ENCODE measurements around the gene RCN1.
"Not testable (repeated sequence)": the region's sequence is repeated elsewhere in the genome, so short reads cannot be mapped to it uniquely, and the experiment has no call there.

The RCN1 gene

DNA sequence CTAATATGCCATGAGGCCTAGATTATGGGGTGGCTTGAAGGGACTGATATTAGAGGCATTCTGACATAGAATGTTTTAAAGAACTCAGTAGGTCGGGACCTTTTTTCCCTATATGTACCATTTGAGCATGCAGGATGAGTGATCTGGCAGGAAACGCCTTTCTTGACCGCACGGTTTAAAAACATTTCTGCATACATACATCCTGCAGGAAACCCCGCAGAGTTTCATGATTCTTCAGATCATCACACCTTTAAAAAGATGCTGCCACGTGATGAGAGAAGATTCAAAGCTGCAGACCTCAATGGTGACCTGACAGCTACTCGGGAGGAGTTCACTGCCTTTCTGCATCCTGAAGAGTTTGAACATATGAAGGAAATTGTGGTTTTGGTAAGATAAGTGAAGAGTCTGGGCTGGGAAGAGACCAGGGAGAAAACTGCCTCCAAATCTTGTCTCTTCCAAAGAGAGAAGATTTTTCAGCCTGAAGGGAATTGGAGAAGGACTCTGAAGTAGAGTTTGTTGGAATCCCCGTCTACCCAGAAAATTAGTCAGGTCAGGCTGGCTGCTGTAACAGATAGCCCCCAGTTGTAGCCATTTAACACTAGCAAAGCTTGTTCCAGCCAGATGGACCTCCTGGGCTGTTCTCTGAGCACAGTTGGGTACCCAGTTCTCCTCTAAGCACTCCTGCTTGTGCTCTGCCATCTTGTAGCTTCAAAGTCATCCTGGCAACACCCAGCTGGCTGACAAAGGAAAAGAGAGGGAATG, 7.4 kb downstream of the RCN1 start:
- Histone ChIP-seq H3K27ac (ENCODE audit: insufficient read depth, low read depth, low read length, poor library complexity, severe bottlenecking) (no peak overlapping the region), H3K4me3 (ENCODE audit: insufficient read depth, low read depth, low read length) (no peak overlapping the region), H3K27me3 (ENCODE audit: control insufficient read depth, insufficient read depth, low read length, poor library complexity, severe bottlenecking) (no peaks in the 10 kb centered on the region), H3K9me3 (ENCODE audit: control insufficient read depth, low read length) (no peaks in the 10 kb centered on the region), H3K36me3 (ENCODE audit: control insufficient read depth, insufficient read depth, low read length) (peaks cover 55% of the 10 kb centered on the region), H3K4me1 (ENCODE audit: control insufficient read depth, insufficient read depth, low read length) (peaks cover 4% of the 10 kb centered on the region)
- WGBS, 2 experiments: 96 to 98% methylated on average over 8 of the region's 8 CpGs

DNA sequence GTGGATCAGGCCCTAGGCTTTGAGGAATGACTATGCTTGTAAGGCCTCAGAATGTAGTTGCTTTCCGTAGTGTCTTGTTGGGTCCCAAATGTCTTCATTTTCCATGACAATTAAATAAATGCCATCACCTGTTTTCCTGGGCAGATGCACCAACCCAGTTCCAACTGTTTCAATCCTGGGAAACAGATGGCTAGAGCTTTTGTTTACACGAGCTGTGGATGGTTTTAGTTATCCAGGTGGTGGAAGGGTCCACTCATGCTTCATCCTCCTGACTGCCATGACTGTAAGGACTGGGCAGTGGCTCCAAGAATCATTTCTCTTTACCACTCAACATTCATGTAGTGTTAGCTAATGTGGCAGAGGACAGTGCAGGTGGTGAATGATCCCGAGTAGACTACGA, 8.6 kb downstream of the RCN1 start:
- WGBS, 2 experiments: 94 to 97% methylated on average over 4 of the region's 4 CpGs
- no peak overlapping the region for H3K27ac ChIP-seq (ENCODE audit: insufficient read depth, low read depth, low read length, poor library complexity, severe bottlenecking)
- no peaks in the 10 kb centered on the region for H3K27me3 ChIP-seq (ENCODE audit: control insufficient read depth, insufficient read depth, low read length, poor library complexity, severe bottlenecking)
- peaks cover 59% of the 10 kb centered on the region for H3K36me3 ChIP-seq (ENCODE audit: control insufficient read depth, insufficient read depth, low read length)
- H3K9me3 ChIP-seq (ENCODE audit: control insufficient read depth, low read length): no peaks in the 10 kb centered on the region
- H3K4me1 ChIP-seq (ENCODE audit: control insufficient read depth, insufficient read depth, low read length): no peaks in the 10 kb centered on the region
- H3K4me3 ChIP-seq (ENCODE audit: insufficient read depth, low read depth, low read length): no peak overlapping the region

DNA sequence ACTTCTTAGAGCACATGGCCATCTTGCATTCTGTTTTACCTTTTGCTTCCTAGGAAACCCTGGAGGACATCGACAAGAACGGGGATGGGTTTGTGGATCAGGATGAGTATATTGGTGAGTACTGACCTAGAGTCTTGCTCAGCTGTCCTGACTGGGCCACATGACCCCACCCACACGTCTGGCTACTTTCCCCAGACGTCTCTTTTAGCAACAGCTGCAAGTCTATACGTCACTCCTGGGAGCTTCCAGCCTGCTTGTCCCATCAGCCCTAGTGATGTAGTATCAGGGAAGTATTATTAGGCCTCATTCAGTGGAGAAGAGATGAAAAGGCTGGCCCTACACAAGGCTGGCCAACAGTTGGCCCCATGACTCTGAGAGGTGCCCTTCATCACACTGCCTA, 9.6 kb downstream of the RCN1 start:
- WGBS, 2 experiments: 94 to 95% methylated on average over 5 of the region's 5 CpGs
- H3K9me3 ChIP-seq (ENCODE audit: control insufficient read depth, low read length): no peaks in the 10 kb centered on the region
- no peak overlapping the region for H3K27ac ChIP-seq (ENCODE audit: insufficient read depth, low read depth, low read length, poor library complexity, severe bottlenecking)
- no peaks in the 10 kb centered on the region for H3K27me3 ChIP-seq (ENCODE audit: control insufficient read depth, insufficient read depth, low read length, poor library complexity, severe bottlenecking)
- H3K36me3 ChIP-seq (ENCODE audit: control insufficient read depth, insufficient read depth, low read length): peaks cover 59% of the 10 kb centered on the region
- H3K4me3 ChIP-seq (ENCODE audit: insufficient read depth, low read depth, low read length): no peak overlapping the region
- H3K4me1 ChIP-seq (ENCODE audit: control insufficient read depth, insufficient read depth, low read length): no peaks in the 10 kb centered on the region

DNA sequence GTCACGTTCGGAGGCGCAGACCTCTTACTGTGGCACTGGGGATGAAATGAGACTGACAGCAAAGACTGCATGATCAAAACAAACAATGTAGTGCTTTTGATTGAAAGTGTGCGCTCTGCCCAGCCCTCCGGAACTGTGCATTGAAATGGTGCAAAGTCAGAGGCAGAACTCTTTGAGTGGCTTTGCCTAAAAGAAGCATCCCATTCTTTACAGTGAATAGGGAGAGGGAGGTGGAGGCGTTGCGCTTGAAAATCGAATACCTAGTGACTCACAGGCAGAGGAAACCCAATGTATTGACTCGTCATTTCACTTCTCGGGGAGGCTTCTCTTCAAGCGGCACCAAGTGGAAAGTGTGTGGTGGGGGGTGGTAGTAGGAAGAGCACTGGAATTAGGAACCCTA, 10.9 kb downstream of the RCN1 start:
- WGBS, 2 experiments: 96 to 97% methylated on average over 11 of the region's 11 CpGs
- peaks cover 57% of the 10 kb centered on the region for H3K36me3 ChIP-seq (ENCODE audit: control insufficient read depth, insufficient read depth, low read length)
- no peaks in the 10 kb centered on the region for H3K9me3 ChIP-seq (ENCODE audit: control insufficient read depth, low read length)
- H3K27me3 ChIP-seq (ENCODE audit: control insufficient read depth, insufficient read depth, low read length, poor library complexity, severe bottlenecking): no peaks in the 10 kb centered on the region
- H3K4me1 ChIP-seq (ENCODE audit: control insufficient read depth, insufficient read depth, low read length): no peaks in the 10 kb centered on the region
- H3K4me3 ChIP-seq (ENCODE audit: insufficient read depth, low read depth, low read length): no peak overlapping the region
- H3K27ac ChIP-seq (ENCODE audit: insufficient read depth, low read depth, low read length, poor library complexity, severe bottlenecking): no peak overlapping the region

DNA sequence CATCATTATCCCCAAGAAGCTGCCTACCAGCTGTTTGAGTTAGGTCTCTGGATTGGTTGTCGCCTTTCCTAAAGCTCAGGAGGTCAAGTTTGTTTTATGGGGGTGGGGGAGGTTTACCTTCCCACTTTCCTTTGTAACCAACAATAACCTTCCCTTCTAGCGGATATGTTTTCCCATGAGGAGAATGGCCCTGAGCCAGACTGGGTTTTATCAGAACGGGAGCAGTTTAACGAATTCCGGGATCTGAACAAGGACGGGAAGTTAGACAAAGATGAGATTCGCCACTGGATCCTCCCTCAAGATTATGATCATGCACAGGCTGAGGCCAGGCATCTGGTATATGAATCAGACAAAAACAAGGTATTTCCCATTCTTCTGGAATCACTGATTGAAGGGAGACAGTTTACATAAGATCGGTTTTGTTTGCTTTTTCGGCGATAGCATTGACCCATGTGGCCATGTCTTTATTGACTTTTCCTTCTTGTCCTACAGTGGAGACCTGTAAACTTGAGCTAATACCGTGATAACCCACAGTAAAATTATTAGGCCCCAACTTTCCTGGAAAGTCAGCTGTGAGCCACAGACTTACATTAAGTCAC, 12.3 kb downstream of the RCN1 start:
- H3K27ac ChIP-seq (ENCODE audit: insufficient read depth, low read depth, low read length, poor library complexity, severe bottlenecking); H3K9me3 ChIP-seq (ENCODE audit: control insufficient read depth, low read length); H3K4me1 ChIP-seq (ENCODE audit: control insufficient read depth, insufficient read depth, low read length); H3K4me3 ChIP-seq (ENCODE audit: insufficient read depth, low read depth, low read length); H3K27me3 ChIP-seq (ENCODE audit: control insufficient read depth, insufficient read depth, low read length, poor library complexity, severe bottlenecking): not testable (repeated sequence)
- peaks cover 44% of the 10 kb centered on the region for H3K36me3 ChIP-seq (ENCODE audit: control insufficient read depth, insufficient read depth, low read length)
- WGBS, 2 experiments: 93 to 98% methylated on average over 6 to 8 of the region's 11 CpGs

DNA sequence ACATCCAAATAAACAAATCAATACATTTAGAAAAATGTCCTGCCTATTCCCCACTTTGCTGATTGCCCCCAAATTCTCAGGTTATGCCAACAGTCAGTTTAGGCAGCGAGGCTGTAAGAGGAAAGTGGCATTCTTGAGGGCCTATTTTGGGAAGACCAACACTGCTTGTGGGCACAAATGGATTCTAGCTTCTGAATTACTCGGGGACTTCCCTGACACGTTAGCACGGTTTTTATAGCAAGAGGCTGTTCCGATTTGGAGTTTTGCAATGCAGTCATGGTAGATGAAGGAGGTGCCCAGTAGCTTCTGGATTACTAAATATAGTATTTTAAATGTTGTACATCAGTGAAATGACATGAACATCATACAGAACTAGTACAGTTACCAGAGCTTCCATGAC, 13.1 kb downstream of the RCN1 start:
- Histone ChIP-seq H3K36me3 (ENCODE audit: control insufficient read depth, insufficient read depth, low read length) (peaks cover 38% of the 10 kb centered on the region), H3K4me1 (ENCODE audit: control insufficient read depth, insufficient read depth, low read length) (no peaks in the 10 kb centered on the region), H3K27ac (ENCODE audit: insufficient read depth, low read depth, low read length, poor library complexity, severe bottlenecking) (no peak overlapping the region), H3K9me3 (ENCODE audit: control insufficient read depth, low read length) (no peaks in the 10 kb centered on the region), H3K4me3 (ENCODE audit: insufficient read depth, low read depth, low read length) (no peak overlapping the region), H3K27me3 (ENCODE audit: control insufficient read depth, insufficient read depth, low read length, poor library complexity, severe bottlenecking) (no peaks in the 10 kb centered on the region)
- 95 to 96% methylated on average over 5 of the region's 5 CpGs for whole genome bisulfite sequencing, 2 experiments

DNA sequence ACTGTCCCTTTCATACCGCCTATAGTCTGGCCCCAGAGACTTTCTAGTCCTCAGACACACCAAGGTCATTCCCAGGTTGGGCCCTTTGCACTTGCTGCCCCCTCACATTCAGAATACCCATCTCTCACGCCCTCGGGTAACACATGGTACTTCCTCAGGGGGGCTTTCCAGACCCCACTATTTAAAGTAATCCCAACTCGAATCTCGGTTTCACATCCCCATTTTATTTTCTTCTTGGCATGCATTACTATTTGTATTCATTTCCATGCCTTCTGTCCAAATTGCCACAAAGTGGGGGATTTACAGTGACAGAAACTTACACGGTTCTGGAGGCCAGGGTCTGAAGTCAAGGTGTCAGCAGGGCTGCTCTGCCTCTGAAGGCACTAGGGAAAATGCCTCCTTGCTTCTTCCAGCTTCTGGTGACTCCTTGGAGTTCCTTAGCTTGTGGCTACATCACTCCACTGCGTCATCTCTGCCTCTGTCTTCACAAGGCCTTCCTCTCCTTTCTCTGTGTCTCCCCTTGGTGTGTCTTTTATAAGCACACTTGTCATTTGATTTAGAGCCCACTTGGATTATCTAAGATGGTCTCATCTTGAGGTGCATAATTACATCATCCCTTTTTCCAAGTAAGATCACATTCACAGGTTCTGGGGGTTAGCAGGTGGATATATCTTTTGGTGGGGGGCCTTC, 15.1 kb downstream of the RCN1 start:
- H3K4me3 ChIP-seq (ENCODE audit: insufficient read depth, low read depth, low read length): no peak overlapping the region
- no peaks in the 10 kb centered on the region for H3K4me1 ChIP-seq (ENCODE audit: control insufficient read depth, insufficient read depth, low read length)
- H3K27ac ChIP-seq (ENCODE audit: insufficient read depth, low read depth, low read length, poor library complexity, severe bottlenecking): no peak overlapping the region
- H3K27me3 ChIP-seq (ENCODE audit: control insufficient read depth, insufficient read depth, low read length, poor library complexity, severe bottlenecking): no peaks in the 10 kb centered on the region
- 92 to 93% methylated on average over 7 of the region's 7 CpGs for WGBS, 2 experiments
- H3K9me3 ChIP-seq (ENCODE audit: control insufficient read depth, low read length): no peaks in the 10 kb centered on the region
- peaks cover 20% of the 10 kb centered on the region for H3K36me3 ChIP-seq (ENCODE audit: control insufficient read depth, insufficient read depth, low read length)

DNA sequence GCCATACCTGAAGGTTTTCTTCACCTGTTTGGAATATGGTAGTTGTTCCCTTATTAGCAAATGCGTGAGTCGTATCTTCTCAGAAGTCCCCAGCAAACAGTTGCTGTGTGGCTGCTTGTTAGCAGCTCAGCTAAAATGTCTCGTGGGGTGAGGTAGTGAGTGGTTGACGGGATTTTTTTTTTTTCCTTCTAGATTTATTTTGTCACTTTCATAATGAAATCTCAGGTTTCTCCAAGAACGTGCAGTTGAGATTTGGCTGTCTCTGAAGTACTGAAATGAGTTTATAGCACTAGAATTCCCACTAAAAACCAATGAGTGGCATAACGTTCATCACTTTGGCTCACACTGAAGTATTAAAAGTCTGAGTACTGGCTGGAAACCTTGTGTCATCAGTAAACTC, 16.8 kb downstream of the RCN1 start:
- WGBS, 2 experiments: 97 to 100% methylated on average over 4 to 6 of the region's 6 CpGs

DNA sequence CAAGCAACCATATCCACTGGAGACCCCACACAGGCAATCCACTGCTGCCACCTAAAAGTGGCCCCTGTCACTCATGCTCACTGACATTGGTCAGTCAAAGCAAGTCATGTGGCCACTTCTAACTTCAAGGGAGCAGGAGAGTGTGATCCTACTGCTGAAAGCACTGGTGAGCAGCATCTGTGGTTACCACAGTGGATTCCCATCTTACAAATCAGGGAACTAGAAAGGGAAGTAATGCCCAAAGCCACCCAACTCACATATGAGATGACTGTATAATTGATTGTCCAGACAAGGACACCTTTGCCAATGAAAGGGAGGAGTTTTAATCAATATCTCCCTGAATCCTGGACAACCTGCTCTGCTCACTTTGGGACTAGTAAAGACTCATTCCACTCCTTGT, 17.7 kb downstream of the RCN1 start:
- H3K36me3 ChIP-seq (ENCODE audit: control insufficient read depth, insufficient read depth, low read length): peaks cover 2% of the 10 kb centered on the region
- no peaks in the 10 kb centered on the region for H3K4me1 ChIP-seq (ENCODE audit: control insufficient read depth, insufficient read depth, low read length)
- no peak overlapping the region for H3K4me3 ChIP-seq (ENCODE audit: insufficient read depth, low read depth, low read length)
- H3K27me3 ChIP-seq (ENCODE audit: control insufficient read depth, insufficient read depth, low read length, poor library complexity, severe bottlenecking): no peaks in the 10 kb centered on the region
- H3K9me3 ChIP-seq (ENCODE audit: control insufficient read depth, low read length): no peaks in the 10 kb centered on the region
- H3K27ac ChIP-seq (ENCODE audit: insufficient read depth, low read depth, low read length, poor library complexity, severe bottlenecking): no peak overlapping the region

More for the DNA sequence above, 16.8 kb downstream of the RCN1 start:
- Histone ChIP-seq H3K36me3 (ENCODE audit: control insufficient read depth, insufficient read depth, low read length) (peaks cover 8% of the 10 kb centered on the region), H3K9me3 (ENCODE audit: control insufficient read depth, low read length) (no peaks in the 10 kb centered on the region), H3K4me1 (ENCODE audit: control insufficient read depth, insufficient read depth, low read length) (no peaks in the 10 kb centered on the region), H3K4me3 (ENCODE audit: insufficient read depth, low read depth, low read length) (no peak overlapping the region), H3K27ac (ENCODE audit: insufficient read depth, low read depth, low read length, poor library complexity, severe bottlenecking) (no peak overlapping the region), H3K27me3 (ENCODE audit: control insufficient read depth, insufficient read depth, low read length, poor library complexity, severe bottlenecking) (no peaks in the 10 kb centered on the region)

DNA sequence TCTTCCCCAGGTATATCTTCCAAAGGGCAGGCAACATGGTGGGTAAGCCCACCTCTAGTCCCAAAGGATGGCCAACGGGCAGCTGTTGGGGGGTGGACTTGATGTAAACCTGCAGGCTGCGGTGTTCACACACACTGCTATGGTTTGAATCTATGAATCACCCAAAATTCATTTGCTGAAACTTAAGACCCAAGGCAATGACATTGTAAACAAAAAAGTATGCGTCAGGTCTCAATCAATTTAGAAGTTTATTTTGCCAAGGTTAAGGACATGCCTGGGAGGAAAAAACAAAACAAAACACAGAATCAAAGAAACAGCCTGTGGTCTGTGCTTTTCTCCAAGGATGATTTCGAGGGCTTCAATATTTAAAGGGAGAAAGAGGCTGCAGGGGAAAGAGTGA, 18.3 kb downstream of the RCN1 start:
- no peaks in the 10 kb centered on the region for H3K36me3 ChIP-seq (ENCODE audit: control insufficient read depth, insufficient read depth, low read length)
- H3K4me3 ChIP-seq (ENCODE audit: insufficient read depth, low read depth, low read length): no peak overlapping the region
- no peaks in the 10 kb centered on the region for H3K27me3 ChIP-seq (ENCODE audit: control insufficient read depth, insufficient read depth, low read length, poor library complexity, severe bottlenecking)
- H3K9me3 ChIP-seq (ENCODE audit: control insufficient read depth, low read length): no peaks in the 10 kb centered on the region
- no peaks in the 10 kb centered on the region for H3K4me1 ChIP-seq (ENCODE audit: control insufficient read depth, insufficient read depth, low read length)
- H3K27ac ChIP-seq (ENCODE audit: insufficient read depth, low read depth, low read length, poor library complexity, severe bottlenecking): no peak overlapping the region
- 91 to 97% methylated on average over 4 of the region's 4 CpGs for WGBS, 2 experiments
